ENCODE measurements around the gene PIK3C2G.
A peak's percentile ranks its signal among the peaks of the same experiment; 100 is the strongest.

The PIK3C2G gene

GRCh38 chr12:18430425-18431048, 169.2 kb downstream of the PIK3C2G start:
- peak; percentile 84 for DNase-seq (ENCODE audit: low read depth)
- no peak overlapping the region for H3K4me3 ChIP-seq (ENCODE audit: low read depth, low read length)
- TF ChIP-seq, protein P1, sequence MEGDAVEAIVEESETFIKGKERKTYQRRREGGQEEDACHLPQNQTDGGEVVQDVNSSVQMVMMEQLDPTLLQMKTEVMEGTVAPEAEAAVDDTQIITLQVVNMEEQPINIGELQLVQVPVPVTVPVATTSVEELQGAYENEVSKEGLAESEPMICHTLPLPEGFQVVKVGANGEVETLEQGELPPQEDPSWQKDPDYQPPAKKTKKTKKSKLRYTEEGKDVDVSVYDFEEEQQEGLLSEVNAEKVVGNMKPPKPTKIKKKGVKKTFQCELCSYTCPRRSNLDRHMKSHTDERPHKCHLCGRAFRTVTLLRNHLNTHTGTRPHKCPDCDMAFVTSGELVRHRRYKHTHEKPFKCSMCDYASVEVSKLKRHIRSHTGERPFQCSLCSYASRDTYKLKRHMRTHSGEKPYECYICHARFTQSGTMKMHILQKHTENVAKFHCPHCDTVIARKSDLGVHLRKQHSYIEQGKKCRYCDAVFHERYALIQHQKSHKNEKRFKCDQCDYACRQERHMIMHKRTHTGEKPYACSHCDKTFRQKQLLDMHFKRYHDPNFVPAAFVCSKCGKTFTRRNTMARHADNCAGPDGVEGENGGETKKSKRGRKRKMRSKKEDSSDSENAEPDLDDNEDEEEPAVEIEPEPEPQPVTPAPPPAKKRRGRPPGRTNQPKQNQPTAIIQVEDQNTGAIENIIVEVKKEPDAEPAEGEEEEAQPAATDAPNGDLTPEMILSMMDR (conservative IDR thresholded peaks at IDR 0.05; ENCODE audit: low read depth, low read length) = peak; percentile 96

- no peak overlapping the region for H3K4me3 ChIP-seq (ENCODE audit: low read depth, low read length)
- no peak for DNase-seq (ENCODE audit: low read depth)
- TF ChIP-seq, protein P1 (conservative IDR thresholded peaks at IDR 0.05; ENCODE audit: low read depth, low read length) = no peak
Measured at GRCh38 chr12:18431771-18432170, 170.5 kb downstream of the PIK3C2G start.

- no peak for DNase-seq (ENCODE audit: low read depth)
- H3K4me3 ChIP-seq (ENCODE audit: low read depth, low read length) = no peak overlapping the region
- TF ChIP-seq, protein P1 (conservative IDR thresholded peaks at IDR 0.05; ENCODE audit: low read depth, low read length) = no peak
Measured at GRCh38 chr12:18432206-18432605, 170.9 kb downstream of the PIK3C2G start.

- peak; percentile 9 for DNase-seq (ENCODE audit: low read depth)
- H3K4me3 ChIP-seq (ENCODE audit: low read depth, low read length) = no peak overlapping the region
- TF ChIP-seq, protein P1 (conservative IDR thresholded peaks at IDR 0.05; ENCODE audit: low read depth, low read length) = no peak
Measured at GRCh38 chr12:18436170-18436569, 174.9 kb downstream of the PIK3C2G start.

DNA sequence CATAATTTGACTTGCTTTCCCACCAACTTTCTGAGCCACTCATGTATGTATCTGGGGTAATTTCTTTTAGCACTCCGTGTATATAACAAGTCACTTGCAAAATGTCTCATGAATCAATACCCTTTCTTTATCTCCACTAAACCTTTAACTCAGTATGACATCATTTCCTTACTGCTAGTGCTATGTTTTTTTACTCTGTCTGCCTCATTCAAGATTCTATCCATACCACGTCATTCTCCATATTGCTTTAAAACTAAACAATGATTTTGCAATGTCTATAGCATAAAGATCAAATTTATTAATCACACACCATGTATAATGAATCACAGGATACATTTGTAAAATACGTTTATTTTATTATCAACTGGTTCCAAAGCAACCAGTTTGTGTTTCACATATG, 178.2 kb downstream of the PIK3C2G start:
- DNase-seq (ENCODE audit: low read depth) = peak; percentile 51
- H3K4me3 ChIP-seq (ENCODE audit: low read depth, low read length) = no peak overlapping the region
- TF ChIP-seq, protein P1 (conservative IDR thresholded peaks at IDR 0.05; ENCODE audit: low read depth, low read length) = no peak

DNA sequence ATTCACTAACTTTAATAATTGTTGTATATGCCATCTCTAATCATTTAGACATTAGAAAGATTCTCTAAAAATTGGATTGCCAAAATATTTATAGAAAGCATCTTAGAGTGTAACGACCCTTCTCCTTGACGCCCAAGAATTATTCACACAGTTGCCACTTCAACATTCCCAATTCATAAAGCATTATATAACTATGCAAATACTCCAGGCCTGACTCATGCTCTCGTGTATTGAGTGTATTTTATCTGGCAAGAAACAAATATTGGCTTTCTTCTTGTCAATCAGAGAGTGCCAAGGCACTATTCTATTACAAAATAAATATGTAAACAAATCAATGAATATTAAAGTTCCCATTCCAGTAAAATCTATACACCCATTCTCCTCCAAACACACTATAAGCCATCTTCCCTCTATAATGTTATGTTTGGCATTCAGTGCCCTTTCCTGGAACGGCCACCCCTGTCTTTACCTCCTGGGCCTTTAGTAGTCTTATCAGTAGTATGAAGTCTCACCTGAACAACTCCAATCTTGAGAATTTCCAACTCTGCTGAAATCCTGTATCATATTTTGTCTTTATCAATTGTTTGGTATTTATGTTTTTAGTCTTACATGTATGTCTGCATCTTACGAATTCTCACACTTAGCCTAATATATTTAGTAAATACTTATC, 182.6 kb downstream of the PIK3C2G start:
- TF ChIP-seq, protein P1 (conservative IDR thresholded peaks at IDR 0.05; ENCODE audit: low read depth, low read length) = no peak
- DNase-seq (ENCODE audit: low read depth) = peak; percentile 50
- H3K4me3 ChIP-seq (ENCODE audit: low read depth, low read length) = no peak overlapping the region

Measured in choroid plexus epithelial cell (primary cell).